ENCODE results near the gene SLC44A2.

The SLC44A2 gene

DNA sequence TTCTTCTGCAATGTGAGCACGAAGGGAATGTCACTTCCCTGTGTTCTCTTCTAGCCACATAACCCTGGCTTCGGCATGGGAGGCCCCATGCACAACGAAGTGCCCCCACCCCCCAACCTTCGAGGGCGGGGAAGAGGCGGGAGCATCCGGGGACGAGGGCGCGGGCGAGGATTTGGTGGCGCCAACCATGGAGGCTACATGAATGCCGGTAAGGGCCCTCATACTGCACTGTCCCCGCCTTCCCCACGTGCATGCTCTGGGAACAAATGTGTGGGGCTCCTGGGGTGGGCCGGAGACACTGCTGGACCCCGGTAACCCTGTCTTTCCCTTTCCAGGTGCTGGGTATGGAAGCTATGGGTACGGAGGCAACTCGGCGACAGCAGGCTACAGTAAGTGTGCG, 58.2 kb downstream of the SLC44A2 start:
- DNase-seq = no peak

GRCh38 chr19:10685210-10685609, 59.9 kb downstream of the SLC44A2 start:
- DNase-seq = no peak

DNA sequence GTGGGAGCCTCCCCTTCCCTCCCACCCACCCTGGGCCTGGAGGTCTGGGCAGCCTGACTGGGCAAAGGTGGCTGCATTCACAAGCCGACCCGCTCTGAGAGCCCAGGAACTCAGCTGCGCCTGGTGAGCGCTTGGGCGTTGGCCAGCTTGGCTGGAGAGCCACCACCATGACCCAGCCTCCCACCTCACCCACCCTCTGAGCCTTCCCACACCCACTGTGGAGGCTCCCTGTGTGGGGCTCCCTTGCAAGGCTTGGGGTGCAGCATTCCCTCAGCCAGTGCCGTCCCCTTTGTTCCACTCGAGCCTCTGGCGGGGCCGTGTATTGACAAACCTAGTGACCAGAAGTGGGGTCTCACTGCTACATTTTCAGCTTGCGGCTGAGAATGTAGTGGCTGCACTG, 60.8 kb downstream of the SLC44A2 start:
- DNase-seq = no peak

DNA sequence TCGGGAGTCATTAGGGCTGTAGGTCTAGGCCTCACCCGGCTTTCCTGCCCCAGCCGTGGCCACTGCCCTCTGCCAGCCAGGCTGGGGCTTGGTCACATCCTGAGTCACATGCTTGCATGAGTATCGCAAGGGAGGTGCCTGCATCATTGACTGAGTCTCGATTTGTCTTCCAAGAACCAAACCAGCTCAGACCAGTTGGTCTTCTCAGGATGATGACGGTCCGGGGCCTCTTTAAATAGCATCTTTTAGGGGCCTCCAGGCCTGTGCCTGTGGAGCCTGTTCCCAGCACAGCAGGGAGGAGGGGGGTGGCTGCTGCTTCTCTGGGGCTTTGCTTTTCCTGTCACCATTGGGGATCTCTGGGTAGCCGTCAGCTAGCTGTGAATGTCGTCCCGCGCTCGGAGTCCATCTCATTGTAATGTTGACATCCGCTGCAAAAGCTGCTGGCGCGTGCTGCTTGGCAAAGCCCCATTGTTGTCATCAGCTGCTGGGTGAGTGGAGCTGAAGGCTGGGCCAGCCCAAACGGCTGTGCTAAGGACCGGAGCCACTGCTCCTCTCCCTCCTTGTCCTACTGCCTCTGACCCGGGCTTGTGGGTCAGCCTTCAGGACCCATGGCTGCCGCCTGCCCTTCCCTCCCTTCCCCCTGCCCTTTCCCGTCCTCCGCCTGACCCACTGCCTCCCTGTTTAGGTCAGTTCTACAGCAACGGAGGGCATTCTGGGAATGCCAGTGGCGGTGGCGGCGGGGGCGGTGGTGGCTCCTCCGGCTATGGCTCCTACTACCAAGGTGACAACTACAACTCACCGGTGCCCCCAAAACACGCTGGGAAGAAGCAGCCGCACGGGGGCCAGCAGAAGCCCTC, 61.5 kb downstream of the SLC44A2 start:
- no peak for DNase-seq

DNA sequence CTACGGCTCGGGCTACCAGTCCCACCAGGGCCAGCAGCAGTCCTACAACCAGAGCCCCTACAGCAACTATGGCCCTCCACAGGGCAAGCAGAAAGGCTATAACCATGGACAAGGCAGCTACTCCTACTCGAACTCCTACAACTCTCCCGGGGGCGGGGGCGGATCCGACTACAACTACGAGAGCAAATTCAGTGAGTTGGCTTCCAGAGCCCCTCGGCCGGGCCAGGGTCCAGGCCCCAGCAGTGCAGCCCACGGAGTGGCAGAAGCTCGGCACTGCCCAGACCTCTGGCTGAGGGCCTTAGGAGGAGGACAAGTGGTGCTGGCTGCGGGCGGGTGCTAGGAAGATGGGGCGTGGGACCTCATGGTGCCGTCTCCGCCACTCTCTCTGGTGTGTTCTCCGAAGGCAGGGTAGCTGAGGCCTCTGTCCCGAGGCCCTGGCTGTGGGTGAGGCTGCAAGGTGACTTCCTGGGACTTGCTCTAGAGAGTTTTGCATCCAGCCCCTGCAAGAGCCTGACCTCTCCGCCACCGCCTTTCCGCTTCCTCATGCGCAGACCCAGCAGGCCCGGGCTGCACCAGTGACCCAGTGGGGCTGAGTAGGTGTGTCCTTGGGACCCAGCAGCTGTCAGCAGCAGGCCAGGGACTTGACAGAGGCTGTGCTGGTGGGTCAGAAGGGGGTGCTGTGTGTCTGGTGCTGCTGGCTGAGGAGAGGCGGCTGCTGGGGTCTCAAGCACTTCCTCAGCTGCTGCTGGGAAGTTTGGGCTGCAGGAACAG, 62.4 kb downstream of the SLC44A2 start:
- DNase-seq = no peak

- DNase-seq = no peak
Measured at GRCh38 chr19:10688545-10689280, 63.4 kb downstream of the SLC44A2 start.

GRCh38 chr19:10690341-10690781, 65.0 kb downstream of the SLC44A2 start:
- DNase-seq = no peak

DNA sequence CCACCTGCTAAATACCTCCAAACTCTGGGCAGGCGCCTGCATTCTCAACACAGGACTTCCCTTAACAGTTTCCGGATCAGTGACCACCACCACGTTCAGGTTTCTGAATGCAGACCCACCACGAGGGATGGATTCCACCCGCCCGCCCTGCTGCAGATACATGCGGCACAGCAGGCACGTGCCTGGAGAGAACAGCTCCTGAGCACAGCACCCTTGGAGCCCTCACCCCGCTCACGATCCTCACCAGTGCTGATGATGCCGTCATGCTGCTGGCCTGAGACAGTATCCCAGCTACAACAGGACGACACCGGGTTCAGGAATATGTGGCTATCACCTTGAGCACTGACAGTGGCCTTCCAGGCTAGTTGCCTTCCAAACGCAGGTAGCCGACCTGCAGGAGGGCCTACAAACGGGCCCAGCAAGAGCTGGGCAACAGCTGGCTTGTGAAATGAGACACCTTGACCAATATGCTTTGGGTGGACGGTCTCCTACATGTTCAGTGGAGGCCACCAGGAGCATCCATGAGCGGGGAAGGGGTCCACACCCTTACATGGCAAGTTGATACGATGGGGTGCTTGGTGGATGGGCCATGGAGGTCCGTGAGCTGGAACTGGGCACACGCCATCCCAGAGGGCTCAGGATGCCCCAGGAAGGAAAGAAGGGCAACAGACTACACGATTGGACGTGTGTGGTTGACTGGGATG, 66.0 kb downstream of the SLC44A2 start:
- DNase-seq = no peak

- no peak for DNase-seq
Measured at GRCh38 chr19:10691883-10692282, 66.5 kb downstream of the SLC44A2 start.

- no peak for DNase-seq
Measured at GRCh38 chr19:10692673-10693264, 67.4 kb downstream of the SLC44A2 start.

Data from activated CD4-positive, alpha-beta T cell treated with anti-CD3 and anti-CD28 coated beads, Interleukin-2, amount 50 U/mL, for 48 hours (primary cell).